Activated CD8-positive, alpha-beta memory T cell treated with anti-CD3 and anti-CD28 coated beads, Interleukin-2, amount 10 ng/mL, durations not matched to agents 7 days and 5 days (primary cell): ENCODE data around the gene ZNF597. TPM values are rescaled to one million over a fixed set of nuclear protein-coding genes. Genes with fewer than 3 reads are reported as not detected.
"Not testable (repeated sequence)": the region's sequence is repeated elsewhere in the genome, so short reads cannot be mapped to it uniquely, and the experiment has no call there.

Experiments used
- ATAC-seq: fragments of 150-1000 bp; cut with Tn5 transposase; one replicate; pipeline ENCODE4 v1.10.0; 2021; ENCODE audit warnings: moderate library complexity
- CTCF ChIA-PET: fragments of 350-600 bp; sonication (Branson Sonifier 250); formaldehyde crosslinking; loops from one replicate; lab custom pipeline; 2021; ENCODE audit warnings: antibody characterized with exemption; lab: Charles Lee
- DNase-seq: peaks from one replicate; pipeline ENCODE4 v3.0.0-alpha.2; 2020
- H3K27ac Mint-ChIP-seq: one replicate; pipeline ENCODE4 v1.8.0; 2021; ENCODE audit warnings: mild to moderate bottlenecking, mixed read lengths
- H3K27me3 Mint-ChIP-seq: one replicate; pipeline ENCODE4 v1.8.0; 2021; ENCODE audit warnings: mixed read lengths
- H3K36me3 Mint-ChIP-seq: one replicate; pipeline ENCODE4 v1.8.0; 2021; ENCODE audit warnings: mild to moderate bottlenecking, mixed read lengths
- H3K4me1 Mint-ChIP-seq: one replicate; pipeline ENCODE4 v1.8.0; 2021; ENCODE audit warnings: mixed read lengths
- H3K4me3 Mint-ChIP-seq: one replicate; pipeline ENCODE4 v1.8.0; 2021; ENCODE audit warnings: mild to moderate bottlenecking, moderate library complexity, mixed read lengths
- H3K9me3 Mint-ChIP-seq: one replicate; pipeline ENCODE4 v1.8.0; 2022; ENCODE audit warnings: low read depth, mixed read lengths
- total RNA-seq, 2 experiments: library from RNA; stranded (reverse); gene quantifications; one replicate each; pipeline ENCODE4 v1.2.3, GENCODE V29; 2021

The ZNF597 gene
- total RNA-seq, 2 experiments from 2014 or later: 2.4 to 2.6 TPM

DNA sequence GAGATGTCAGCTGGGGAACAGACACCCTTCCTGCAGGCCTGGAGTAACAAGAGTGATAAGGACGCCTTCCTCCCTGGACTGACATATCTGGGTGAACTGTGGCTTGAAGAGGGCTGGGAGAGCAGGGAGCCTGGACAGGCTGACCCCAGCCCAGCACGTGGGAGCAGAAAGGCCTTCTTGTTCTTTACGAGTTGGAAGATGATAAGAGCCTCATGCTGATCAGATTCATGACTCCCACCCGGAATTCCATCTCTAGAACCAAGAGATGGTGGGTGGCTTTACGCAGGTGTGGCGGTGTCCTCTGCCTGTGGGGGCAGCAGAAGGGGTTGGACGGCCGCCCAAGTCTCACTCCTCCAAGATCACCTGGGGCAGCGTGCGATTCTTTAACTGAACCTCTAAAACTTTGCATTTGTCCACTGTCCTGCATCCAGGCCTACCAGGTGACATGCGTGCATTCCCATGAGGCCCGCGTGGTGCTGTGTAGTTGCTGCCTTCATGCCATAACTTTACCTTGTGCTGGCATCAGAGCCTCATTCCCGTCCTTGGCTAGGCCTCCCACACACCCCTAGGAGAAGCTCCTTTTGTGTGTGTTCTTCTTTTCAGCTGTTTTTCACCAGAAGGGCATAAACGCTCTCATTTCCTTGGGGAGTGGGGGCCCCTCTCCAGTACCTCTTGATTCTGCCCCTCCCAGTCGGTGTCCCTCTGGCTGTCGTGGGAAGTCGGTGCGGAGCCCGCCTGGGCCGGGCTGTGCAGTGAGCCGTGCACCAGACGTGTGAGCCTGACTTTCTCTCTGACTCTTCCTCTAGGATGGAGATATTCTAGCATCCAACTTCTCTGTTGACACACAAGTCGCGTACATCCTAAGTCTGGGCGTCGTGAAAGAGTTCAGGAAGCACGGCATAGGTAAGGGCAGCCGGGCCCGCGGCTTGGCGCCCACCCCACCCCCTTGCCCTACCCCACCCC lies 38.7 kb upstream of the ZNF597 start:
- Mint-ChIP-seq H3K4me3 (no peak overlapping the region), H3K9me3 (no peaks in the 10 kb centered on the region), H3K36me3 (peaks cover 32% of the 10 kb centered on the region), H3K27ac (no peak overlapping the region), H3K4me1 (peaks cover 16% of the 10 kb centered on the region), H3K27me3 (no peaks in the 10 kb centered on the region)
- ATAC-seq: no peak
- DNase-seq: no peak
- CTCF ChIA-PET: no interaction called here

DNA sequence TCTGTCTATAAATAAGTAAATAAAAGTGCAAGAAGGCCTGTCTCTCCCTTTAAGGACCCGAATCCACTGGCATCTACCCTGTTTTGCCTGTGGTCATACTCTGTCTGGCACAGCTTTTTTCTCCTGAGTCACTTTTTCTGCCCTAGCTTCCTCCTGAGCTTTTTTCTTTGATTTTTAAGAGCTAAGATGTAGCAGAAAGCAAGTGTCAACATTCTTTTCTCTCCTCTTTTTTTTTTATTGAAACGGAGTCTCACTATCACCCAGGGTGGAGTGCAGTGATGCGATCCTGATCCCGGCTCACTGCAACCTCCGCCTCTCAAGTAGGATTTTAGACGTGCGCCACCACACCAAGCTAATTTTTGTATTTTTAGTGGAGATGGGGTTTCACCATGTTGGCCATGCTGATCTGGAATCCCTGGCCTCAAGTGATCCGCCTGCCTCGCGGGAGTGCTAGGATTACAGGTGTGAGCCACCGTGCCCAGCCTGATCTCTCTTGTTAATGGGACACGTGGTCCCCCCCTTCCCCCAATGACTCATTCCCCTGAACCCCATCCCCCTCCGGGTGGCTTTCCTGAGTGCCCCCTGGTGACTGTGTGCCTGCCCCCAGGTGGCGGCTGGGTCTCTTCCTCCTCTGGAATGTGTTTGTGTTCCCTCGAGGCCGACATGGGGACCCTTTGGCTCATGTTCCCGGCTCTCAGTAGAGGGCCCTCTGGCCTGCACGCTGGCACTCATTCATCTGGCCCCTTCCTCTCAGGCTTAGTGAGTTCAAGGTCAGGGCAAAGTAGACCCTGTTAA lies 37.8 kb upstream of the ZNF597 start:
- H3K27me3 Mint-ChIP-seq: no peaks in the 10 kb centered on the region
- peak overlapping the region; percentile 32 for H3K27ac Mint-ChIP-seq
- DNase-seq (no peak), ATAC-seq (no peak)
- H3K9me3 Mint-ChIP-seq: no peaks in the 10 kb centered on the region
- peaks cover 32% of the 10 kb centered on the region for H3K36me3 Mint-ChIP-seq
- no peak overlapping the region for H3K4me3 Mint-ChIP-seq
- H3K4me1 Mint-ChIP-seq: peaks cover 16% of the 10 kb centered on the region
- CTCF ChIA-PET: interaction anchor here (0.6 kb wide), 1 partner anchor 420 kb away, joined by 3 read pairs; no protein-coding TSS in a partner anchor

DNA sequence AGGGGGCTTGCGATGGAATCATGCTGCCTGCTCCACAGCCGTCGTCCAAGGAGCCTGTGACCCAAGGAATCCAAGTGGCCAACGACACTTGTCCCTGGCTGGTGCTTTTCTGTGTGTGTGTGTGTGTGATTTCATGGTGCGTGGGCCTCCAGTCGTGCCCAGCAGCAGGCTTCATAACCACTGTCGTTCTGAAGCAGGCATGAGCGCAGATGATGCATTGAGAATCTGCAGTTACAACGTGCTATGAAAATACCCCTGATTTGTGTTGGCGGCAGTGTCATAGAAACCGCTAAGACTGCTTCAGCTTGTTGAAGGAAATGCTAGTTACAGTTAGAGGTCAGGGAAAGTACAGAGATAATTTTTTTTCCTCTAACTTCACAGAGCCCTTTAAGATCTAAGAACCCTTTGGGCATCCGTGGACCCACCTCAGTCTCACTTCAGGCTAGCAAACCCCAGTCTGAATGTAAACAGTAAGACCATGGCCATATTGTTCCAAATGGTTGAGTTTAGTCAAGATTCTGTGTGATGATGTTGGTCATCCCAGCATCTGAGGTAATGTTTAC lies 36.4 kb upstream of the ZNF597 start:
- CTCF ChIA-PET: no interaction called here
- Mint-ChIP-seq H3K27ac (peak overlapping the region; percentile 52), H3K27me3 (no peaks in the 10 kb centered on the region), H3K36me3 (peaks cover 31% of the 10 kb centered on the region), H3K4me1 (peaks cover 16% of the 10 kb centered on the region), H3K4me3 (no peak overlapping the region), H3K9me3 (no peaks in the 10 kb centered on the region)
- DNase-seq (peak; percentile 50), ATAC-seq (peak; percentile 61)

DNA sequence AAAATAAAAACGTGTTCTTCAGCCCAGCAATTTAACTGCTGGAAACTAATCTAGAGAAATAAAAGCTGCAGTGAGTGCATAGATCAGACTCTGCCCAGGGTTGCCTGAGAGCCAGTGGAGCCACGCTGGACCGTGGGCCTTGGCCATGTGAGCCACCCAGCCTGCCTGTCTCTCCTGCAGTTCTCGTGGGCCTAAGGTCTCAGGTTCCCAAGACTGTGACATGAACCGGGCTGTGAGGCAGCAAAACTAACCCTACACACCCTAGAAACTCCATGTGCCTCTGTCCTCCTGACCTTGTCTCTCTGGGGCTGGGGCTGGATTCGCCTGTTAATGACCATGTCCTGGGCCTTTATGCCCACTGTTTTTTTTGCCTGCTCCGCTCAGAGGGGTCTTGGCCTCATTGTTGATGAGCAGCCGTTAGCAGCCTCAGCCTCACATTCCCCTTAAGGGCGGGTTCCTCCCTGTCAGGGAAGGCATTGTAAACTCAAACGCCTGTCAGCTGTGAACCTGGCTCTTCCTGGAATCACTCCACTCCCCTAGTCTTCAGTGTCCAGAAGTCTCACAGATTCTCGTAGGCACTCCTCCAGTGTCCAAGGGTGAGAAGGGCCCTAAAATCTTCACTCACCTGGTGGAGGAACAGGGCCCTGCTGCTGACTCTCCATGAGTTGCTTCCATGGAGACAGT lies 35.1 kb upstream of the ZNF597 start:
- DNase-seq (no peak), ATAC-seq (no peak)
- Mint-ChIP-seq H3K9me3 (no peaks in the 10 kb centered on the region), H3K27me3 (no peaks in the 10 kb centered on the region), H3K36me3 (peaks cover 32% of the 10 kb centered on the region), H3K4me1 (peaks cover 17% of the 10 kb centered on the region), H3K4me3 (no peak overlapping the region), H3K27ac (no peak overlapping the region)
- CTCF ChIA-PET: no interaction called here

DNA sequence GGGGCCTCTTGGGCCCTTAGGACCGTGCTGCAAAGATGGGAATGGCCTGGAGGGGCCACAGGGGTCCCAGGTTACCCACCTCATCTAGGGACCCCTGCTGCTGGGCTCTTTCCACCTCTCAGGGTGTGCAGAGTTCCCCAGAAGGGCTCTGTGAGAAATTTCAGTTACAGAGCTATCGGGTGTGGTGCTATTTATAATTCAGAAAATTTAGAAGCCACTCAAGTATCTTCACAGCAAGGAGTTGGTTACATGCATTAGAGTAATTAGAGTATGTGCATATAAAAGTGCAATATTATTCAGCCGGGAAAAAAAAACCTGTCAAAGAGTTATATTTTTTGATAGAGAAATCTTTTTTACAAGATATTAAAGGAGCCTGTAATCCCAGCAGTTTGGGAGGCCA lies 33.1 kb upstream of the ZNF597 start:
- peaks cover 31% of the 10 kb centered on the region for H3K4me1 Mint-ChIP-seq
- DNase-seq (no peak), ATAC-seq (no peak)
- H3K4me3 Mint-ChIP-seq: no peak overlapping the region
- H3K9me3 Mint-ChIP-seq: no peaks in the 10 kb centered on the region
- H3K27me3 Mint-ChIP-seq: no peaks in the 10 kb centered on the region
- H3K36me3 Mint-ChIP-seq: peaks cover 36% of the 10 kb centered on the region
- CTCF ChIA-PET: no interaction called here
- H3K27ac Mint-ChIP-seq: no peak overlapping the region

DNA sequence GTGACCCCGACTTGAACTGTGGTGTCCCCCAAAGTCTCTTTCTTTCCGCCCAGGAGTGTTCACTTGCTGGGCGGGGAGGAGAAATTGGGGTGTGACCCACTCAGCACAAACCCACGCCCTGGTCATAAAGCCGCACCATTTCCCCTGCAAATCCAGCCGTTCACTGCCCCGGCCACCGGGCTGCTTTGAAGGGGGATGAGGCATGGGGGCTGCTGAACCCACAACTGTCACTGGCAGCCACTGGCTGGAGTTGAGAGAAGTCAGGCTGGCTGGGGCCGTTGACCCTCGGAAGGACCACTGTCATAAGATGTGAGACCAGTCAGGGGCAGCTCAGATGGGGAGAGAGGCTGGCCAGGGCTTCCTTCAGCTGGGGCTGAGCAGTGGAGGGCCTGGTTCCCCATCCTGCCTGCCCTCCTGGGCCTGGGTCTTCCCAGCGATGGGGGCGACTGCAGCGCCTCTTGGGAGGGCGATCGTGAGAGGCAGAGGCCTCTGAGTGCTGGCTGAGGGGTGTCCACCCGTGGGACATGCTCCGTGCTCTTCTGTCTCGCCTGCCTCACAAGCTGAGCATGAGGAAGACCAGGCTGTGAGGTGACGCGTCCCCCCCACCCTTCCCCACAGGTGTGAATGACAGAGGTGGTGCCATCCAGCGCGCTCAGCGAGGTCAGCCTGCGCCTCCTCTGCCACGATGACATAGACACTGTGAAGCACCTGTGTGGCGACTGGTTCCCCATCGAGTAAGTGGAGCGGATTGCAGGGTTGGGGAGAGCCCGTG lies 32.5 kb upstream of the ZNF597 start:
- Mint-ChIP-seq H3K27me3 (no peaks in the 10 kb centered on the region), H3K36me3 (peaks cover 35% of the 10 kb centered on the region)

DNA sequence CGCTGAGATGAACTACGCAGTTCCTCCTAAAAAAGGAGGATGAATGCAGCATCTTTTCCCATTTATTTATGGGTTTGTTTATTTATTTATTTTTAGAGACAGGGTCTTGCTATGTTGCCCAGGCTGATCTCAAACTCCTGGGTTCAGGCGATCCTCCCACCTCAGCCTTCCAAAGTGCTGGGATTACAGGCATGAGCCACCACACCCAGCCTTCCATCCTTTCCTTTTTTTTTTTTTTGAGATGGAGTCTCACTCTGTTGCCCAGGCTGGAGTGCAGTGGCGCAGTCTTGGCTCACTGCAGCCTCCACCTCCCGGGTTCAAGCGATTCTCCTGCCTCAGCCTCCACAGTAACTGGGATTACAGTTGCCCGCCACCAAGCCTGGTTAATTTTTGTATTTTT lies 31.6 kb upstream of the ZNF597 start:
- ATAC-seq, DNase-seq, H3K27ac Mint-ChIP-seq, H3K9me3 Mint-ChIP-seq, H3K27me3 Mint-ChIP-seq, CTCF ChIA-PET, H3K4me3 Mint-ChIP-seq: not testable (repeated sequence)
- peaks cover 35% of the 10 kb centered on the region for H3K4me1 Mint-ChIP-seq
- H3K36me3 Mint-ChIP-seq: peaks cover 35% of the 10 kb centered on the region

More for the DNA sequence above, 32.5 kb upstream of the ZNF597 start:
- Mint-ChIP-seq H3K9me3 (no peaks in the 10 kb centered on the region), H3K4me1 (peaks cover 34% of the 10 kb centered on the region), H3K27ac (no peak overlapping the region), H3K4me3 (no peak overlapping the region)
- no peak for ATAC-seq
- CTCF ChIA-PET: no interaction called here
- no peak for DNase-seq

DNA sequence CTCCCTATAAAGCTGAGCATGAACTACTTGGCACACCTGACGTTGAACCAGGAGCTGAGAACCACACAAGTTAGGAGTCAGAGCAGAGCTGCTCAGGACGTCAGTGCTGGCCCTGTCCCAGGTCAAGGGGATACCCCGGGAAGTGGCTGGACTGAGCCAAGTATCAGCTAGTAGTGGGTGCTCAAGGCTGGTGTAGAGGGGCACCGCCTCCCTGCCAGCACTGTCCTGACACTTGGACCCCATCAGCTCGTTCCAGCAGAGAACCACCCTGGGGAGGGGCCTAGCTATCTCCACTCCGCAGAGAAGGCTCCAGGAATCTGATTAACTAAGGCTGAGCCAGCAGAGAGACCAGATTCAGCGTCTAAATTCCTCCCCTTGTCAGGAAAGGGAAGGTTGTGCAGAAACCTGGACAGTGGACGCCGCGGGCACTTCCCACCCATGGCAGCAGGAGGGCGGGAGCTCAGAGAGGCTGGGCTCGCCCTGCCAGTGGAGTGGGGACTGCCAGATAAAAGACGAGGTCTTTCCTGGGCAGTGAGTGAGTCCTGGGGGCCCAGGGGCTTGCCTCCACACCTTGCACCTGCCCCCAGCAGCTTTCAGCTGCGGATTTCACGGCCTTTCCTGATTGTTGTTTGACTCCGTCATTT lies 31.0 kb upstream of the ZNF597 start:
- DNase-seq: no peak
- no peaks in the 10 kb centered on the region for H3K9me3 Mint-ChIP-seq
- H3K27me3 Mint-ChIP-seq: no peaks in the 10 kb centered on the region
- no peak overlapping the region for H3K27ac Mint-ChIP-seq
- no peak overlapping the region for H3K4me3 Mint-ChIP-seq
- ATAC-seq: no peak
- peaks cover 29% of the 10 kb centered on the region for H3K36me3 Mint-ChIP-seq
- H3K4me1 Mint-ChIP-seq: peaks cover 29% of the 10 kb centered on the region
- CTCF ChIA-PET: no interaction called here

DNA sequence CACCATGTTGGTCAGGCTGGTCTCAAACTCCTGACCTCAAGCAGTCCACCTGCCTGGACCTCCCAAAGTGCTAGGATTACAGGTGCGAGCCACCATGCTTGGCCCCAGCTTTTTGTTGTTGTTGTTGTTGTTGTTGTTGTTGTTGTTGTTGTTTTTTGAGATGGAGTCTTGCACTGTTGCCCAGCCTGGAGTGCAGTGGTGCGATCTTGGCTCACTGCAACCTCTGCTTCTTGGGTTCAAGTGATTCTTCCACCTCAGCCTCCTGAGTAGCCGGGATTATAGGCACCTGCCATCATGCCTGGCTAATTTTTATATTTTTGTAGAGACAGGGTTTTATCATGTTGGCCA lies 30.3 kb upstream of the ZNF597 start:
- H3K27me3 Mint-ChIP-seq, H3K27ac Mint-ChIP-seq, ATAC-seq, H3K9me3 Mint-ChIP-seq, H3K4me3 Mint-ChIP-seq, DNase-seq, CTCF ChIA-PET: not testable (repeated sequence)
- Mint-ChIP-seq H3K4me1 (peaks cover 23% of the 10 kb centered on the region), H3K36me3 (peaks cover 28% of the 10 kb centered on the region)

DNA sequence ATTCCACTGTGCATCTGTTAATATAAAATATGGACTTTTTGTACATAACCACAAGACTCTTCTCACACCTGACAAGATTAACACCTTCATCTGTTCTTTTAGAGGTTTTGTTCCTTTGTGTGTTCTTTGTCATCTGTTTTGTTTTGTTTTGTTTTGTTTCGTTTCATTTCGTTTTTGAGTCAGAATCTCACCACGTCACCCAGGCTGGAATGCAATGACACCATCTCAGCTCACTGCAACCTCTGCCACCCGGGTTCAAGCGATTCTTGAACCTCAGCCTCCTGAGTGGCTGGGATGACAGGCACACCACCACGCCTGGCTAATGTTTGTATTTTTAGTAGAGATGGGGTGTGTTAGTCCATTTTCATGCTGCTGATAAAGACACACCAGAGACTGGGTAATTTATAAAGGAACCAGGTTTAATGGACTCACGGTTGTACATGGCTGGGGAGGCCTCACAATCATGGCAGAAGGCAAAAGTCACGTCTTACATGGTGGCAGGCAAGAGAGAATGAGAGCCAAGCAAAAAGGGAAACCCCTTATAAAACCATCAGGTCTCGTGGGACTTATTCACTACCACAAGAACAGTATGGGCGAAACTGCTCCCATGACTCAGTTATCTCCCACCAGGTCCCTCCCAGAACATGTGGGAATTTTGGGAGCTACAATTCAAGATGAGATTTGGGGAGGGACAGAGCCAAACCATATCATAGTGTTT lies 29.7 kb upstream of the ZNF597 start:
- H3K27me3 Mint-ChIP-seq: no peaks in the 10 kb centered on the region
- DNase-seq (peak; percentile 53), ATAC-seq (peak; percentile 63)
- peak overlapping the region; percentile 60 for H3K27ac Mint-ChIP-seq
- H3K4me1 Mint-ChIP-seq: peaks cover 20% of the 10 kb centered on the region
- H3K9me3 Mint-ChIP-seq: no peaks in the 10 kb centered on the region
- H3K36me3 Mint-ChIP-seq: peaks cover 28% of the 10 kb centered on the region
- H3K4me3 Mint-ChIP-seq: no peak overlapping the region
- CTCF ChIA-PET: interaction anchor here (0.8 to 1.4 kb wide), 2 partner anchors 12 to 29 kb away, joined by 3 read pairs; partner anchors contain the start of gene NAA60

DNA sequence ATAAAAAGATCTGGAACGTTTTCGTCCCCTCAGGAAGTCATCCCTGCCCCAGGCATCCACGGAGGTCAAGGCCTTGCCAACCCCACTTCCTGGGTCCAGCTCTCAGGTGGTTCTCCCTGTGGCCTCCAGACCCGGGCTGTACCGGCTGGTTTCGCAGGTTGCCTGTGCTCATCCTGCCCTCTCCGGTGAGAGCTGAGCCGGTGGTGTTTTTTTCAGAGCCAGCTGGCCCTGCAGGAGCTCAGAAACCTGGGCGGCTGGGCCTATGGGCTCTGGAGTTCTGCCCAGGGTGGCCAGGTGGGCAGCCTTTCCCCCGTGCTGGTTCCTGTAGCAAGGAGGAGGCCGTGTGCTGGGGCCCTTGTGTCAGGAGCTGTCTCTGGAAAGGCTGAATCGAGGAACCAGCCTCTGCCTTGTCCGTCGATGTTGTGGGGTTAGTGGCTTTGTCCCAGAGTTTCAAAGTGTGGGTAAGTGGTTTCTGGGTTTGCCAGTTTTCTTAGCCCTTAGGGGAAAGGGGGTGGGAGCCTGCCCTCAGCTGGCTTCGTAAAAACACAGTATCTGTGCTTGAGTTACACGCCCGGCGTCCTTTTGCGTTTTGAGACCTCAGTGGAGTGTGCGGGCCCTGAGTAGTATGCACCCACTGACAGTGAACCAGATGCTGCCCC lies 28.3 kb upstream of the ZNF597 start:
- Mint-ChIP-seq H3K27ac (no peak overlapping the region), H3K9me3 (no peaks in the 10 kb centered on the region), H3K4me1 (peaks cover 32% of the 10 kb centered on the region), H3K36me3 (peaks cover 30% of the 10 kb centered on the region), H3K27me3 (no peaks in the 10 kb centered on the region), H3K4me3 (no peak overlapping the region)
- CTCF ChIA-PET: interaction anchor here (1.4 kb wide), 1 partner anchor 11 kb away, joined by 3 read pairs; no protein-coding TSS in a partner anchor
- DNase-seq (no peak), ATAC-seq (no peak)
